Colonic mucosa (tissue), 4 donors: ENCODE measurements around the gene MAMLD1. TPM values are rescaled to one million over a fixed set of nuclear protein-coding genes. Genes with fewer than 3 reads are reported as not detected.

Source experiments
- DNase-seq: peaks from one replicate; pipeline ENCODE4 v3.0.0-alpha.2; 2020
- H3K27ac ChIP-seq: fragments of 200-600 bp; one replicate; pipeline ENCODE4 v1.8.0; 2021
- H3K27me3 ChIP-seq: fragments of 200-600 bp; one replicate; pipeline ENCODE4 v1.8.0; 2021
- H3K36me3 ChIP-seq: fragments of 200-600 bp; one replicate; pipeline ENCODE4 v1.8.0; 2021
- H3K4me1 ChIP-seq: fragments of 200-600 bp; one replicate; pipeline ENCODE4 v1.8.0; 2021; ENCODE audit warnings: mild to moderate bottlenecking
- H3K4me3 ChIP-seq: fragments of 200-600 bp; one replicate; pipeline ENCODE4 v1.8.0; 2021
- H3K9ac ChIP-seq, 2 donors: one replicate each; pipeline ENCODE4 v1.7.0; 2013; ENCODE audit warnings: control low read depth in 2 of 2, low read depth in 2 of 2, low read length in 2 of 2
- H3K9me3 ChIP-seq: fragments of 200-600 bp; one replicate; pipeline ENCODE4 v1.8.0; 2021
- intact Hi-C: fragments of 100-400 bp; cut with DNase I; formaldehyde crosslinking; loops from one replicate; pipeline ENCODE4 v1.14.1; 2022
- total RNA-seq, 2 donors: library from RNA; stranded (reverse); fragmentation: NEBNext Ultra II Directional in 1 of 2; extraction: Animal tissue kit (Norgen Biotek cat#: 25700) in 1 of 2; gene quantifications; one replicate each; pipeline ENCODE4 v1.2.1, GENCODE V29; 2021
- TF ChIP-seq, protein P1 (sequence below): fragments of 200-600 bp; IDR thresholded peaks from one replicate; pipeline ENCODE4 v1.8.0; 2022; ENCODE audit warnings: antibody characterized with exemption, mild to moderate bottlenecking
- donor health status: healthy.
- donor health status: DM: no; HTN: no; CAD: no.
- donor health status: DM: no; HTN: no; CAD: no.

Gene MAMLD1
- total RNA-seq, 2 donors from 2014 or later, result 0.49 to 0.93 TPM

DNA sequence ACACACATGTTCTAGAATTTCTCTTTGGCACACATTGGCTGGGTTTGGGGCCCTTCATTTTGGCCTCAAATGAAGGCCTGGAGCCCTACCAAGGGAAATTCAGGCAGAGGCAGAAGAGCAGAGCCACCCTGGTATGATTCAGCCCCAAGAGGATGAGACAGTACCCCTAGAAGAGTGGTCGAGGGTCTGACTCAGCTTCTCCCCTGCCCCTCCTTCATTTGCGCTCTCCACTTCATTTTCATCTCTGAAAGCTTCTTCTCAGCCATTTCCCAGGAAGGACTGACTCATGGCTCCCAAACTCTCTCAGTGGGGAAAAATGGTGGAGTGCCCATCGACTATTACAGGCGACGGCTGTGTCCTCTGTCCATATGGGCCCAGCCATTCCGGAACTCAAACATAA lies 43.5 kb downstream of the MAMLD1 start:
- intact Hi-C loops, result no loop called here
- no peak for DNase-seq
- no peak overlapping the region for H3K9ac ChIP-seq
- no peaks in the 10 kb centered on the region for H3K36me3 ChIP-seq
- no peak overlapping the region for H3K4me3 ChIP-seq
- H3K27ac ChIP-seq, result no peak overlapping the region
- H3K4me1 ChIP-seq, result no peaks in the 10 kb centered on the region
- TF ChIP-seq, protein P1, sequence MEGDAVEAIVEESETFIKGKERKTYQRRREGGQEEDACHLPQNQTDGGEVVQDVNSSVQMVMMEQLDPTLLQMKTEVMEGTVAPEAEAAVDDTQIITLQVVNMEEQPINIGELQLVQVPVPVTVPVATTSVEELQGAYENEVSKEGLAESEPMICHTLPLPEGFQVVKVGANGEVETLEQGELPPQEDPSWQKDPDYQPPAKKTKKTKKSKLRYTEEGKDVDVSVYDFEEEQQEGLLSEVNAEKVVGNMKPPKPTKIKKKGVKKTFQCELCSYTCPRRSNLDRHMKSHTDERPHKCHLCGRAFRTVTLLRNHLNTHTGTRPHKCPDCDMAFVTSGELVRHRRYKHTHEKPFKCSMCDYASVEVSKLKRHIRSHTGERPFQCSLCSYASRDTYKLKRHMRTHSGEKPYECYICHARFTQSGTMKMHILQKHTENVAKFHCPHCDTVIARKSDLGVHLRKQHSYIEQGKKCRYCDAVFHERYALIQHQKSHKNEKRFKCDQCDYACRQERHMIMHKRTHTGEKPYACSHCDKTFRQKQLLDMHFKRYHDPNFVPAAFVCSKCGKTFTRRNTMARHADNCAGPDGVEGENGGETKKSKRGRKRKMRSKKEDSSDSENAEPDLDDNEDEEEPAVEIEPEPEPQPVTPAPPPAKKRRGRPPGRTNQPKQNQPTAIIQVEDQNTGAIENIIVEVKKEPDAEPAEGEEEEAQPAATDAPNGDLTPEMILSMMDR, result no peak
- no peaks in the 10 kb centered on the region for H3K9me3 ChIP-seq
- no peaks in the 10 kb centered on the region for H3K27me3 ChIP-seq

DNA sequence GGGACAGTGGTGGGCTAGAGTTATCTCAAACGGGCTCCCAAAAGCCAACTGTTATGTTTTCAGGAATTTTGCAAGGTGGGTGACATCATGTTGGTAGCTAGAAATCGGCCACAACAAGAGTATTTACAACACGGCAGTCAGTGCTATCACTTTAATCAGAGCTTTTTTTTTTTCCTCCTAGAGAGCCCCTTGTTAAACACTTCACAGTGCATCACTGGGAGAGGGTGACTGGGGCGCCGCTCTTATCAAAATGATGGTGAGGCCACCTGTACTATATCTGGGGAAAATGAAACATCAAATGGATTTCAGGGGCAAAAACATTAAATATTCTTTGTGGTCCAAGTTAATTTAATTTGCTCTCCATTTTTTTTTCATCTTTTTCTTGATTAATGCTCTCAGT lies 44.9 kb downstream of the MAMLD1 start:
- Histone ChIP-seq H3K4me3 (no peak overlapping the region), H3K27ac (no peak overlapping the region), H3K4me1 (no peaks in the 10 kb centered on the region), H3K9me3 (no peaks in the 10 kb centered on the region), H3K9ac (no peak overlapping the region), H3K36me3 (no peaks in the 10 kb centered on the region), H3K27me3 (no peaks in the 10 kb centered on the region)
- no peak for DNase-seq
- TF ChIP-seq, protein P1, result no peak
- intact Hi-C loops, result no loop called here

DNA sequence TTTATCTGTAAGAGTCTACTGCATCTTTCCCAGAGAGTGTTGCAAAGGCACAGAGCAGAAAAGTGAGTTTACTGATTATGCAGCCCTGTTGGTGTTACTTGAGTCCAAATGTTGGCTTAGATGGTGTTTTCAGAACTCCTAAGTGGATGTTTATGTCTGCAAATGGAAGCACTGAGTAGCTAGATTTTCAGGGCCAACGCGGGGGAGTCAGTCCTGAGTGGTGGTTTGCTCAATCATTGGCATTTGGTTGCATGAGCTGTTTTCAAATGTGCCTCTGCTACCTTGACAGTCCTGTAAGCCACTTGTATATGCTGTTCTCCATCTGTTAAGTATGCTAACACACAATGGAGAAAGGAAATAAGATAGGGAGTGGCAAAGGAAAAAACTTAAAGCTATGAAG lies 45.4 kb downstream of the MAMLD1 start:
- intact Hi-C loops, result no loop called here

DNA sequence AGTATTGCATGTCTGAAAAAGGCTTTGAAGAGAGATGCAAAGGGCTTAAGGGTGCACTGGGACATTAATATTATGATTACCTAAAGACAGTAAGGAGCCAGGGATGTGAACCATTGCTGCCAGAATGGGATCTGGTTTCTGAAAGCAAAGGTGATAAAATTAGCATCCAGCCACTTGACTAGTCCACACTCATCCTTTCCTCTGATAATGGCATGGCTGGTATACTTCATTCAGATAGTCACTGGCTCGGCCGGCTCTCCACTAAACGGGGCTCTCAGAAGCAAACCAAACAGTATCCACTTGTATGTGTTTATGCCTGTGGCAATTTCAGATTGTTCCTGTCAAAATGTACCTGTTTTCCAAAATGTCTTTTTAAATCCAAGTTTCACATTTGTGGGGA lies 46.4 kb downstream of the MAMLD1 start:
- Histone ChIP-seq H3K36me3 (no peaks in the 10 kb centered on the region), H3K9ac (no peak overlapping the region), H3K4me1 (no peaks in the 10 kb centered on the region), H3K4me3 (no peak overlapping the region), H3K27me3 (no peaks in the 10 kb centered on the region), H3K9me3 (no peaks in the 10 kb centered on the region), H3K27ac (no peak overlapping the region)
- intact Hi-C loops, result no loop called here
- TF ChIP-seq, protein P1, result no peak
- DNase-seq, result no peak

More for the DNA sequence above, 45.4 kb downstream of the MAMLD1 start:
- no peak overlapping the region for H3K9ac ChIP-seq
- no peak overlapping the region for H3K4me3 ChIP-seq
- H3K36me3 ChIP-seq, result no peaks in the 10 kb centered on the region
- TF ChIP-seq, protein P1, result no peak
- no peak overlapping the region for H3K27ac ChIP-seq
- no peaks in the 10 kb centered on the region for H3K9me3 ChIP-seq
- H3K4me1 ChIP-seq, result no peaks in the 10 kb centered on the region
- no peaks in the 10 kb centered on the region for H3K27me3 ChIP-seq
- DNase-seq, result no peak

DNA sequence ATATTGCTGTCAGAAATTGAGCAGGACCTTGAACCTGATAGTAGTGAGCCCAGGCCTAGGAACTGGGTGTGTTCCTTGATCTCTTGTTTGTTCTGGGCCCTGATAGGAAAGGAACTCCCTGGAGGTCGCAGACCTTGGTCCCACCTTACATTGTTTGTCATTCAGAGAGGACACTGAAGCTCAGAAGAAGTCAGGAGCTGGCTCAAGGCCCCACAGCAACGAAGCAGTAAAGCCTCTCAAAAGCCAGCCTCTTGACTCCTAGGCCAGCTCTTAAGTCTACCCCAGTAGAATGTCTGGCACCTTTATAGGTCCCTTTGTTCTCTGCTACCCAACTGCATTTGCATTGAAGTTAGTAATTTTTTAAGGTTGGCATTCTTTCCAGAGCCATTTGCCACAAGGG lies 46.8 kb downstream of the MAMLD1 start:
- DNase-seq, result no peak
- intact Hi-C loops, result no loop called here

More for the DNA sequence above, 46.8 kb downstream of the MAMLD1 start:
- H3K4me3 ChIP-seq, result no peak overlapping the region
- no peaks in the 10 kb centered on the region for H3K36me3 ChIP-seq
- TF ChIP-seq, protein P1, result no peak
- no peaks in the 10 kb centered on the region for H3K9me3 ChIP-seq
- no peaks in the 10 kb centered on the region for H3K27me3 ChIP-seq
- no peaks in the 10 kb centered on the region for H3K4me1 ChIP-seq
- H3K9ac ChIP-seq, result no peak overlapping the region
- H3K27ac ChIP-seq, result no peak overlapping the region
